Mesenchymal stem cell (in vitro differentiated cells and primary cell): Measurements from ENCODE around the gene INPP5F.

Experiments
- DNase-seq: peaks from one replicate; pipeline ENCODE4 v3.0.0-alpha.2; 2013
- H2AFZ ChIP-seq: one replicate; pipeline ENCODE4 v1.6.1; 2013; ENCODE audit warnings: low read depth, mild to moderate bottlenecking, control low read depth, inconsistent platforms, low read length, moderate library complexity
- H2AK5ac ChIP-seq: 2 replicates; pipeline ENCODE4 v1.6.1; 2013; ENCODE audit warnings: low read length, moderate library complexity, mild to moderate bottlenecking, inconsistent platforms; ENCODE audit not compliant: severe bottlenecking
- H2BK120ac ChIP-seq: one replicate; pipeline ENCODE4 v1.6.1; 2013; ENCODE audit warnings: low read depth, mild to moderate bottlenecking, inconsistent platforms, low read length, moderate library complexity
- H2BK12ac ChIP-seq, 2 experiments: one replicate each; pipeline ENCODE4 v1.6.1; 2013; ENCODE audit warnings: inconsistent platforms in 2 of 2, low read length in 2 of 2, mild to moderate bottlenecking in 2 of 2, moderate library complexity in 2 of 2, control low read depth in 1 of 2
- H2BK15ac ChIP-seq: one replicate; pipeline ENCODE4 v1.6.1; 2013; ENCODE audit warnings: mild to moderate bottlenecking, low read depth, inconsistent platforms; ENCODE audit not compliant: poor library complexity, severe bottlenecking
- H2BK5ac ChIP-seq: 2 replicates; pipeline ENCODE4 v1.6.1; 2013; ENCODE audit warnings: low read depth, mild to moderate bottlenecking, low read length, control low read depth, inconsistent platforms; ENCODE audit not compliant: poor library complexity, severe bottlenecking
- H3K14ac ChIP-seq, 2 experiments: one replicate each; pipeline ENCODE4 v1.6.1; 2013; ENCODE audit warnings: inconsistent platforms in 2 of 2, low read length in 2 of 2, control low read depth in 1 of 2, mild to moderate bottlenecking in 1 of 2, moderate library complexity in 1 of 2
- H3K18ac ChIP-seq, 2 experiments: one replicate each; pipeline ENCODE4 v1.6.1; 2013; ENCODE audit warnings: inconsistent platforms in 2 of 2, low read length in 2 of 2, control low read depth in 1 of 2, low read depth in 1 of 2, mild to moderate bottlenecking in 1 of 2
- H3K23ac ChIP-seq, 2 experiments: one replicate each; pipeline ENCODE4 v1.6.1; 2013; ENCODE audit warnings: inconsistent platforms in 2 of 2, low read length in 2 of 2, mild to moderate bottlenecking in 2 of 2, moderate library complexity in 2 of 2, control low read depth in 1 of 2
- H3K27ac ChIP-seq: 2 replicates; pipeline ENCODE4 v1.5.1; 2013; ENCODE audit warnings: mild to moderate bottlenecking, moderate library complexity, low read length, control low read depth, inconsistent platforms; ENCODE audit not compliant: poor library complexity, severe bottlenecking
- H3K27me3 ChIP-seq, 2 experiments: 2 replicates each; pipeline versions ENCODE4 v1.6.1 to v1.7.0; 2013; ENCODE audit warnings: low read length in 2 of 2, mild to moderate bottlenecking in 2 of 2, moderate library complexity in 2 of 2, control low read depth in 1 of 2, inconsistent platforms in 1 of 2; ENCODE audit not compliant: control insufficient read depth in 1 of 2, insufficient read depth in 1 of 2
- H3K36me3 ChIP-seq, 2 experiments: 2 replicates each; pipeline versions ENCODE4 v1.6.1 to v1.7.0; 2013; ENCODE audit warnings: low read length in 2 of 2, control low read depth in 1 of 2, inconsistent platforms in 1 of 2, low read depth in 1 of 2, mild to moderate bottlenecking in 1 of 2; ENCODE audit not compliant: insufficient read depth in 2 of 2, control insufficient read depth in 1 of 2
- H3K4ac ChIP-seq, 2 experiments: one replicate each; pipeline ENCODE4 v1.6.1; 2013; ENCODE audit warnings: inconsistent platforms in 2 of 2, low read length in 2 of 2, mild to moderate bottlenecking in 2 of 2, moderate library complexity in 2 of 2, control low read depth in 1 of 2, low read depth in 1 of 2
- H3K4me1 ChIP-seq: 2 replicates; pipeline ENCODE4 v1.6.1; 2013; ENCODE audit warnings: low read depth, low read length, control low read depth; ENCODE audit not compliant: control insufficient read depth, insufficient read depth
- H3K4me2 ChIP-seq: 2 replicates; pipeline ENCODE4 v1.6.1; 2013; ENCODE audit warnings: low read length, mild to moderate bottlenecking, inconsistent platforms; ENCODE audit not compliant: poor library complexity, severe bottlenecking
- H3K4me3 ChIP-seq, 2 experiments: 2 replicates each; pipeline versions ENCODE4 v1.5.1 to v1.7.0; 2013; ENCODE audit warnings: low read length in 2 of 2, mild to moderate bottlenecking in 2 of 2, control low read depth in 1 of 2, low read depth in 1 of 2; ENCODE audit not compliant: insufficient read depth in 1 of 2
- H3K79me1 ChIP-seq: replicated peaks from 2 replicates; pipeline ENCODE4 v1.6.1; 2013; ENCODE audit warnings: mild to moderate bottlenecking, control low read depth, low read length, inconsistent platforms; ENCODE audit not compliant: poor library complexity, severe bottlenecking
- H3K9ac ChIP-seq: 2 replicates; pipeline ENCODE4 v1.7.0; 2013; ENCODE audit warnings: mild to moderate bottlenecking, low read length, moderate library complexity
- H3K9me3 ChIP-seq: 2 replicates; pipeline ENCODE4 v1.7.0; 2013; ENCODE audit warnings: mild to moderate bottlenecking, low read length; ENCODE audit not compliant: control insufficient read depth
- H4K8ac ChIP-seq: one replicate; pipeline ENCODE4 v1.6.1; 2013; ENCODE audit warnings: inconsistent platforms, mild to moderate bottlenecking, low read length, moderate library complexity
- H4K91ac ChIP-seq: one replicate; pipeline ENCODE4 v1.6.1; 2013; ENCODE audit warnings: mild to moderate bottlenecking, low read length, inconsistent platforms
- WGBS: methylation state at CpG from one replicate; pipeline ENCODE4 v1.1.7; 2013; ENCODE audit warnings: mixed read lengths; 5-methylcytosine and 5-hydroxymethylcytosine counted together

Gene INPP5F

GRCh38 chr10:119845656-119846055 lies 119.8 kb downstream of the INPP5F start:
- Histone ChIP-seq H3K79me1 (peaks cover 18% of the 10 kb centered on the region), H3K27ac (no peak overlapping the region), H4K91ac (no peak overlapping the region), H3K4me3 (no peak overlapping the region), H3K27me3 (no peaks in the 10 kb centered on the region), H3K23ac (no peak overlapping the region), H3K4me2 (no peak overlapping the region), H2AFZ (no peak overlapping the region), H2BK15ac (no peak overlapping the region), H2BK5ac (no peak overlapping the region), H2BK12ac (no peak overlapping the region), H2AK5ac (no peak overlapping the region), H4K8ac (no peak overlapping the region), H2BK120ac (no peak overlapping the region), H3K36me3 (peaks cover 11 to 93% of the 10 kb centered on the region in 2 experiments), H3K14ac (no peak overlapping the region), H3K9ac (no peak overlapping the region), H3K18ac (no peak overlapping the region), H3K9me3 (no peaks in the 10 kb centered on the region), H3K4me1 (peaks cover 1% of the 10 kb centered on the region), H3K4ac (no peak overlapping the region)
- 100% methylated on average over 1 of the region's 1 CpG for WGBS
- DNase-seq = no peak

- peak; percentile 34 for DNase-seq
- H2BK5ac ChIP-seq = peak overlapping the region; percentile 87
- WGBS = 56% methylated on average over 5 of the region's 6 CpGs
- H3K36me3 ChIP-seq = peaks cover 9 to 81% of the 10 kb centered on the region in 2 experiments
- no peak overlapping the region for H3K4me3 ChIP-seq
- no peak overlapping the region for H2BK15ac ChIP-seq
- H3K4me1 ChIP-seq = peaks cover 3% of the 10 kb centered on the region
- peak overlapping the region; percentile 15 for H2BK120ac ChIP-seq
- H3K14ac ChIP-seq = no peak overlapping the region
- H3K4ac ChIP-seq = no peak overlapping the region
- H3K27me3 ChIP-seq = no peaks in the 10 kb centered on the region
- H3K9me3 ChIP-seq = no peaks in the 10 kb centered on the region
- H2BK12ac ChIP-seq = no peak overlapping the region
- H3K4me2 ChIP-seq = peak overlapping the region; percentile 22
- no peak overlapping the region for H3K23ac ChIP-seq
- H4K8ac ChIP-seq = peak overlapping the region; percentile 54
- H2AFZ ChIP-seq = no peak overlapping the region
- H3K79me1 ChIP-seq = peaks cover 16% of the 10 kb centered on the region
- H3K9ac ChIP-seq = no peak overlapping the region
- peak overlapping the region; percentile 98 for H2AK5ac ChIP-seq
- H4K91ac ChIP-seq = no peak overlapping the region
- peak overlapping the region; percentile 98 for H3K27ac ChIP-seq
- H3K18ac ChIP-seq = peak overlapping the region in 1 of 2 experiments; percentile 70
Measured at GRCh38 chr10:119849031-119849789, 123.4 kb downstream of the INPP5F start.

GRCh38 chr10:119849944-119850343 lies 124.1 kb downstream of the INPP5F start:
- Histone ChIP-seq H2BK15ac (no peak overlapping the region), H3K36me3 (peaks cover 11 to 75% of the 10 kb centered on the region in 2 experiments), H3K18ac (no peak overlapping the region), H3K27me3 (no peaks in the 10 kb centered on the region), H3K4me3 (no peak overlapping the region), H2AK5ac (peak overlapping the region; percentile 97), H3K4me1 (peaks cover 3% of the 10 kb centered on the region), H3K9me3 (no peaks in the 10 kb centered on the region), H3K79me1 (peaks cover 11% of the 10 kb centered on the region), H2AFZ (no peak overlapping the region), H3K4ac (no peak overlapping the region), H2BK12ac (no peak overlapping the region), H3K9ac (no peak overlapping the region), H2BK5ac (no peak overlapping the region), H2BK120ac (no peak overlapping the region), H3K27ac (peak overlapping the region; percentile 56), H4K8ac (no peak overlapping the region), H3K23ac (no peak overlapping the region), H3K4me2 (no peak overlapping the region), H3K14ac (no peak overlapping the region), H4K91ac (no peak overlapping the region)
- WGBS = 96% methylated on average over 1 of the region's 3 CpGs
- no peak for DNase-seq

DNA sequence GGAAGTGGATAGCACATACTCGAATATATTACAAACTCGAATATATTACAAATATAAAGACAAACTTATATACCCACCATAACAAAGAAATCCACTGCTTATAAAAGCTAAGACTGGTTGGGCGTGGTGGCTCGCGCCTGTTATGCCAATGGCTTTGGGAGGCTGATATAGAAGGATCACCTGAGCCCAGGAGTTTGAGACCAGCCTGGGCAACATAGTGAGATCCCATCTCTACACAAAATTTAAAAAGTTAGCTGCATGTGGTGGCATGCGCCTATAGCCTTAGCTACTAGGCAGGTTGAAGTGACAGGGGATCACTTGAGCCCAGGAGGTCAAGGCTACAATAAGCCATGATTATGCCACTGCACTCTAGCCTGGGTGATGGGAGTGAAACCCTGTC lies 126.4 kb downstream of the INPP5F start:
- no peak overlapping the region for H3K4me2 ChIP-seq
- H3K4me1 ChIP-seq = peaks cover 3% of the 10 kb centered on the region
- no peak overlapping the region for H3K4me3 ChIP-seq
- no peak overlapping the region for H4K8ac ChIP-seq
- H4K91ac ChIP-seq = no peak overlapping the region
- no peak overlapping the region for H2BK15ac ChIP-seq
- peak overlapping the region; percentile 7 for H2AK5ac ChIP-seq
- no peak overlapping the region for H3K9ac ChIP-seq
- no peak overlapping the region for H3K14ac ChIP-seq
- H3K9me3 ChIP-seq = no peaks in the 10 kb centered on the region
- H3K27me3 ChIP-seq = no peaks in the 10 kb centered on the region
- peaks cover 16 to 70% of the 10 kb centered on the region in 2 experiments for H3K36me3 ChIP-seq
- peaks cover 9% of the 10 kb centered on the region for H3K79me1 ChIP-seq
- H3K27ac ChIP-seq = no peak overlapping the region
- no peak overlapping the region for H3K4ac ChIP-seq
- no peak overlapping the region for H2BK5ac ChIP-seq
- no peak overlapping the region for H3K23ac ChIP-seq
- DNase-seq = no peak
- H2BK120ac ChIP-seq = no peak overlapping the region
- no peak overlapping the region for H2BK12ac ChIP-seq
- WGBS = 97% methylated on average over 6 of the region's 6 CpGs
- no peak overlapping the region for H3K18ac ChIP-seq
- H2AFZ ChIP-seq = no peak overlapping the region
